GM12878 (cell line): ENCODE results near the gene ZIC5. TPM values are rescaled to one million over a fixed set of nuclear protein-coding genes. Genes with fewer than 3 reads are reported as not detected.

ENCODE experiments used
- ATAC-seq: fragments of 200-7000 bp; cut with Tn5 transposase; 3 replicates; pipeline ENCODE4 v1.9.1; 2020; ENCODE audit warnings: mild to moderate bottlenecking, moderate library complexity
- BruUV-seq: library from RNA; stranded (reverse); fragments of 400-500 nt; replicated peaks from 2 replicates; lab custom pipeline; 2021; lab: Mats Ljungman, UMichigan
- CTCF ChIA-PET: fragments of 300-600 bp; sonication (Branson Sonifier 250); formaldehyde crosslinking; extraction: SDS; loops from one replicate; lab custom pipeline; 2021; ENCODE audit warnings: inconsistent platforms; lab: Yijun Ruan, JAX
- POLR2A ChIA-PET: fragments of 350-600 bp; formaldehyde crosslinking; extraction: SDS; loops from one replicate; lab custom pipeline; 2021; ENCODE audit warnings: inconsistent platforms; lab: Charles Lee
- RAD21 ChIA-PET: fragments of 300-600 bp; sonication (Branson Sonifier 250); formaldehyde crosslinking; loops from one replicate; lab custom pipeline; 2023; ENCODE audit warnings: antibody characterized with exemption; ENCODE audit not compliant: unreplicated experiment; lab: Charles Lee
- SMC1A ChIA-PET: fragments of 300-600 bp; sonication (Branson Sonifier 250); formaldehyde crosslinking; loops from one replicate; lab custom pipeline; 2023; ENCODE audit not compliant: unreplicated experiment, uncharacterized antibody; lab: Charles Lee
- DNase-seq: peaks from one replicate; pipeline ENCODE4 v3.0.0-alpha.2; 2011; ENCODE audit warnings: low read depth, low spot score
- FAIRE-seq: peaks from 3 replicates; lab custom pipeline; 2011; peaks lifted over from hg19 to GRCh38; lab: Jason Lieb, UNC
- H2AFZ ChIP-seq: 2 replicates; pipeline ENCODE4 v1.6.0; 2011; ENCODE audit warnings: low read depth, low read length, control low read depth; ENCODE audit not compliant: control insufficient read depth
- H3K27ac ChIP-seq: 2 replicates; pipeline ENCODE4 v1.5.1; 2011; ENCODE audit warnings: control low read depth; ENCODE audit not compliant: control insufficient read depth, insufficient read depth
- H3K27me3 ChIP-seq, 2 experiments: replicated peaks in 1 of 2; 2 replicates each; pipeline versions ENCODE4 v1.6.0 to v1.6.1; 2011; ENCODE audit warnings: low read length in 1 of 2; ENCODE audit not compliant: control insufficient read depth in 2 of 2, insufficient read depth in 2 of 2
- H3K36me3 ChIP-seq, 2 experiments: 2 replicates each; pipeline ENCODE4 v1.5.1; 2011; ENCODE audit warnings: low read length in 1 of 2; ENCODE audit not compliant: control insufficient read depth in 2 of 2, insufficient read depth in 2 of 2
- H3K4me1 ChIP-seq: 2 replicates; pipeline ENCODE4 v1.6.1; 2011; ENCODE audit warnings: mild to moderate bottlenecking, low read length, moderate library complexity, mixed read lengths; ENCODE audit not compliant: control insufficient read depth, insufficient read depth
- H3K4me2 ChIP-seq: 2 replicates; pipeline ENCODE4 v1.6.0; 2011; ENCODE audit warnings: control low read depth; ENCODE audit not compliant: control insufficient read depth, insufficient read depth
- H3K4me3 ChIP-seq: fragments of 200-600 bp; sonication (generic); 2 replicates; pipeline ENCODE4 v1.5.1; 2016
- H3K79me2 ChIP-seq: 2 replicates; pipeline ENCODE4 v1.6.0; 2011; ENCODE audit warnings: low read length; ENCODE audit not compliant: control insufficient read depth, insufficient read depth
- H3K9ac ChIP-seq: 2 replicates; pipeline ENCODE4 v1.8.0; 2011; ENCODE audit warnings: low read length, control low read depth, mixed read lengths; ENCODE audit not compliant: control insufficient read depth, insufficient read depth
- H3K9me3 ChIP-seq: replicated peaks from 3 replicates; pipeline ENCODE4 v1.5.1; 2011; ENCODE audit warnings: mild to moderate bottlenecking, low read length; ENCODE audit not compliant: control insufficient read depth, insufficient read depth
- H4K20me1 ChIP-seq: 2 replicates; pipeline ENCODE4 v1.6.0; 2011; ENCODE audit not compliant: control insufficient read depth, insufficient read depth
- EED ChIP-seq: sonication (generic); IDR thresholded peaks from 2 replicates; pipeline ENCODE4 v1.6.1; 2016; ENCODE audit warnings: antibody characterized with exemption, low read depth
- ELK1 ChIP-seq: IDR thresholded peaks from 2 replicates; pipeline ENCODE4 v1.6.1; 2012; ENCODE audit warnings: low read depth, low read length, improper control_type of control experiment
- GATAD2B ChIP-seq: fragments of 450-650 bp; conservative IDR thresholded peaks from 2 replicates; pipeline ENCODE4 v1.6.1; 2017; ENCODE audit warnings: low read depth, mild to moderate bottlenecking, moderate library complexity
- HCFC1 ChIP-seq: fragments of 150-350 bp; IDR thresholded peaks from 2 replicates; pipeline ENCODE4 v1.6.1; 2014; ENCODE audit warnings: low read length
- KDM1A ChIP-seq: fragments of 200-600 bp; sonication (generic); IDR thresholded peaks from 2 replicates; pipeline ENCODE4 v1.6.1; 2016; ENCODE audit warnings: borderline replicate concordance
- MEF2B ChIP-seq: fragments of 450-650 bp; IDR thresholded peaks from 2 replicates; pipeline ENCODE4 v1.6.1; 2018; ENCODE audit warnings: mild to moderate bottlenecking, moderate library complexity; ENCODE audit not compliant: partially characterized antibody, poor library complexity, severe bottlenecking
- MTA2 ChIP-seq: fragments of 450-650 bp; IDR thresholded peaks from 2 replicates; pipeline ENCODE4 v1.6.1; 2016; ENCODE audit warnings: low read depth, mild to moderate bottlenecking, moderate library complexity
- NFYA ChIP-seq: IDR thresholded peaks from 2 replicates; pipeline ENCODE4 v1.6.1; 2011; ENCODE audit warnings: low read depth, mild to moderate bottlenecking, low read length, improper control_type of control experiment, borderline replicate concordance
- SKIL ChIP-seq: fragments of 450-650 bp; IDR thresholded peaks from 2 replicates; pipeline ENCODE4 v1.6.1; 2017; ENCODE audit warnings: mild to moderate bottlenecking, low read depth, inconsistent platforms; ENCODE audit not compliant: poor library complexity, severe bottlenecking
- YY1 ChIP-seq: IDR thresholded peaks from 2 replicates; pipeline ENCODE4 v1.6.1; 2011; ENCODE audit warnings: low read depth, mild to moderate bottlenecking, low read length
- ZBTB33 ChIP-seq: fragments of 450-650 bp; IDR thresholded peaks from 2 replicates; pipeline ENCODE4 v1.6.1; 2017; ENCODE audit warnings: mild to moderate bottlenecking
- WGBS: methylation state at CpG from one replicate; pipeline ENCODE4 v1.1.6; 2016; ENCODE audit warnings: low lambda C conversion rate; ENCODE audit not compliant: insufficient replicate concordance, insufficient coverage; ENCODE audit errors: missing lambda C conversion rate; 5-methylcytosine and 5-hydroxymethylcytosine counted together
- in situ Hi-C: fragments of 300-500 bp; cut with MboI; formaldehyde crosslinking; loops from 9 replicates; pipeline ENCODE4 v1.14.3; 2018; ENCODE audit warnings: mixed read lengths
- intact Hi-C: fragments of 100-400 bp; cut with micrococcal nuclease; formaldehyde crosslinking; loops from one replicate; pipeline ENCODE4 v1.14.2; 2022; ENCODE audit not compliant: unreplicated experiment
- polyA plus RNA-seq, 11 experiments: library from polyadenylated mRNA; depleted of rRNA in 4 of 11; unstranded in 6 of 11; stranded (reverse) in 5 of 11; fragments of >200 nt; fragmentation: Nextera tagmentation in 4 of 11; fragmentation: Illumina TruSeq in 1 of 11; extraction: Ambion mirVana in 4 of 11; extraction: Trizol in 1 of 11; gene quantifications; 1 replicate in 1 of 11; 2 replicates in 10 of 11; pipeline versions ENCODE4 v1.2.1 to v1.2.3, GENCODE V29; 2011 to 2016; ENCODE audit warnings: inconsistent platforms in 2 of 11, missing spikeins in 2 of 11, low read depth in 1 of 11
- total RNA-seq, 4 experiments: library from RNA; depleted of rRNA in 3 of 4; stranded (reverse); fragments of >200 nt in 3 of 4; fragmentation: Illumina TruSeq in 1 of 4; extraction: Trizol in 1 of 4; gene quantifications; 2 replicates each; pipeline versions ENCODE4 v1.2.1 to v1.2.3, GENCODE V29; 2013 to 2021

ZIC5 gene
- total and polyA plus RNA-seq, 10 of the 15 experiments (the other 5 are each of a cell fraction or from before 2014, with no cell fraction given): not detected

GRCh38 chr13:99967869-99968520, 3.6 kb downstream of the ZIC5 start:
- intact Hi-C loops: no loop called here
- FAIRE-seq (no peak), DNase-seq (no peak), ATAC-seq (no peak)
- Histone ChIP-seq H4K20me1 (no peaks in the 10 kb centered on the region), H3K9ac (no peak overlapping the region), H3K4me1 (no peaks in the 10 kb centered on the region), H3K4me3 (no peak overlapping the region), H3K9me3 (peaks cover 5% of the 10 kb centered on the region; the same call in 1 of the 3 replicates), H3K27ac (no peak overlapping the region), H3K79me2 (no peaks in the 10 kb centered on the region), H2AFZ (no peak overlapping the region), H3K4me2 (no peak overlapping the region), H3K36me3 (no peaks in the 10 kb centered on the region), H3K27me3 (peaks cover 7 to 25% of the 10 kb centered on the region in 2 experiments)
- in situ Hi-C loops: no loop called here
- ChIA-PET SMC1A (no interaction called here), CTCF (no interaction called here), POLR2A (no interaction called here), RAD21 (no interaction called here)
- BruUV-seq: no TSS peak
- 28% methylated on average over 35 of the region's 58 CpGs for WGBS
- no peak for TF ChIP-seq EED
- no peak for TF ChIP-seq MEF2B
- TF ChIP-seq MTA2: no peak
- TF ChIP-seq NFYA: no peak

- CTCF ChIA-PET: no interaction called here
- SMC1A ChIA-PET: no interaction called here
- no TSS peak for BruUV-seq
- Histone ChIP-seq H3K9ac (no peak overlapping the region), H3K27me3 (peaks cover 7 to 25% of the 10 kb centered on the region in 2 experiments), H3K4me1 (no peaks in the 10 kb centered on the region), H3K27ac (no peak overlapping the region), H4K20me1 (no peaks in the 10 kb centered on the region), H3K9me3 (peaks cover 5% of the 10 kb centered on the region; the same call in 1 of the 3 replicates), H3K79me2 (no peaks in the 10 kb centered on the region), H3K4me2 (no peak overlapping the region), H3K4me3 (no peak overlapping the region), H2AFZ (no peak overlapping the region), H3K36me3 (no peaks in the 10 kb centered on the region)
- POLR2A ChIA-PET: no interaction called here
- RAD21 ChIA-PET: no interaction called here
- in situ Hi-C loops (no loop called here), intact Hi-C loops (no loop called here)
- ATAC-seq: no peak
- no peak for DNase-seq
- WGBS: 66% methylated on average over 9 of the region's 9 CpGs
- no peak for FAIRE-seq
- no peak for TF ChIP-seq ZBTB33
- TF ChIP-seq GATAD2B: no peak
- no peak for TF ChIP-seq EED
- no peak for TF ChIP-seq YY1
- TF ChIP-seq KDM1A: no peak
- no peak for TF ChIP-seq ELK1
- TF ChIP-seq HCFC1: no peak
- TF ChIP-seq SKIL: no peak
These were observed 4.1 kb downstream of the ZIC5 start for GRCh38 chr13:99967498-99967868.
